HG03280 (cell line): ENCODE measurements around the gene MAN1C1.
"Not testable (repeated sequence)": the region's sequence is repeated elsewhere in the genome, so short reads cannot be mapped to it uniquely, and the experiment has no call there.

ENCODE experiments used
- ATAC-seq: cut with Tn5 transposase; IDR thresholded peaks from one replicate; pipeline ENCODE4 v1.9.1; 2021; ENCODE audit warnings: mild to moderate bottlenecking, moderate library complexity; ENCODE audit not compliant: unreplicated experiment

Gene MAN1C1

GRCh38 chr1:25694167-25695007, 77.8 kb downstream of the MAN1C1 start:
- no peak for ATAC-seq

- no peak for ATAC-seq
Observed at GRCh38 chr1:25695090-25695770, 78.6 kb downstream of the MAN1C1 start.

DNA sequence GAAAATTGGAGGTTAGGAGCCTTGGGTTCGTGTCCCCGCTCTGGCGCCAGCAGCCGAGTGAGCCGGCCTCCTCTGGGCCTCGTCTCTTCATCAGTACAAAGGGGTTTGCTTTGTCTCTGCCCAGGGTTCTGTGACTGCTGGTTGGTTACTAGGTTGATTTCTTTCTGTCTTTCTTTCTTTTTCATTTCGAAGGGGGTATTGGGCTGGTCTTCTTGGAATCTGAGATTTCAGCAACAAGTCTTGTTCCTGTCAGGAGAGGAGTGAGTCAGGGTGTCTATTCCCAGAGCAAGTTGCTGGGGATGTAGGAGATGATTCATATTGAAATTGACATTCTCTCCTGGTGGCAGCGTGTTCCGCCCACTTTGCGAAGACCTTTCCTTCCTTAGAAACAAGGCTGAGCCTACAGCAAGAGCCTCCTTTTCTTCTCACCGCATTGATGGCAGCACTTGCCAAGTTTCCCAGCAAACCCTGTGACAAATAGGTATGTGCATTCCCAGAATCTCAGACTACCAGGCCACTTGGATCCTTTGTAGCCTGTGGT, 79.2 kb downstream of the MAN1C1 start:
- ATAC-seq: no peak

DNA sequence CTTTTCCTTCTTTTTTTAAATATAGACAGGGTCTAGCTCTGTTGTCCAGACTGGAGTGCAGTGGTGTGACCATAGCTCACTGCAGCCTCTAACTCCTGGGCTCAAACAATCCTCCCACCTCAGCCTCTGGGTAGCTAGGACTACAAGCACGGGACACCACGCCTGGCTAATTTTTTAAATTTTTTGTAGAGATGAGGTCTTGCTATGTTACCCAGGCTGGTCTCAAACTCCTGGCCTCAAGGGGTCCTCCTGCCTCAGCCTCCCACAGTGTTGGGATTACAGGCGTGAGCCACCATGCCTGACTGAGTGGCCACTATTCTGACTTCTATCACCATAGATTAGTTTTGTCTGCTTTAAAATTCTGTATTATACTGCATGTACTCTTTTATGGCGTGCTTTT, 80.1 kb downstream of the MAN1C1 start:
- ATAC-seq: not testable (repeated sequence)

DNA sequence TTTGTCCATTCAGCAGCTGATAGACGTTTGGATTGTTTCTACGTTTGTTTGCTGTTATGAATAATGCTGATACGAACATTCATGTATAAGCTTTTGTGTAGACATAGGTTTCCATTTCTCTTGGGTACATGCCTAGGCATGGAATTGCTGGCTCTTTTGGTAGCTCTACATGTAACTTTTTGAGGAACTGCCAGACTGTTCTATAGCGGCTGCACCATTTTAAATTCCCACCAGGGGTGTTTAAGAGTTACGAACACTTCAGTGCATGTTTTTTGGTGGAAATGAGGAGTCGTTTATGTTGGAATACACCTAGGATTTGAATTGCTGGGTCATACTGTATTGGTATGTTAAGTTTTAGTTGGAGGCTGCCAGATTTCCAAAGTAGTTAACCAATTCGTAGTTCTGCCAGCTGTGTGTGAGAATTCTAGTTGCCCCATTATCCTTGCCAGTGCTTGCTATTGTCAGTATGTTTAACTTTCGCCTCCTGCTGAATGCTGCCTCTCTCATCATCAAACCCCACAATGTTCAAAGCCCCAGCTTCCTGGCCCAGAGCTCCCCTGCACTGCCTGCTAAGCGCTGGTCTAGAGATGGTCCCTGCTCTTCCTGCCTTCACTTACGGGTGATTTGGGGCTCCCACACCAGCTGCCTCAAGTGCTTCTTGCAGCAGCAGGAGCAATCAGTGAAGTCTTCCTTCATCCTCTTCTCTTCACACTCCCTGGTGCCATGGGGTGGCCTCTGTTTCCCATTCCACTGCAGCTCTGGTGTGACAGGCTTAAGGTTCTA, 81.0 kb downstream of the MAN1C1 start:
- no peak for ATAC-seq

GRCh38 chr1:25698252-25698651, 81.7 kb downstream of the MAN1C1 start:
- ATAC-seq: no peak

DNA sequence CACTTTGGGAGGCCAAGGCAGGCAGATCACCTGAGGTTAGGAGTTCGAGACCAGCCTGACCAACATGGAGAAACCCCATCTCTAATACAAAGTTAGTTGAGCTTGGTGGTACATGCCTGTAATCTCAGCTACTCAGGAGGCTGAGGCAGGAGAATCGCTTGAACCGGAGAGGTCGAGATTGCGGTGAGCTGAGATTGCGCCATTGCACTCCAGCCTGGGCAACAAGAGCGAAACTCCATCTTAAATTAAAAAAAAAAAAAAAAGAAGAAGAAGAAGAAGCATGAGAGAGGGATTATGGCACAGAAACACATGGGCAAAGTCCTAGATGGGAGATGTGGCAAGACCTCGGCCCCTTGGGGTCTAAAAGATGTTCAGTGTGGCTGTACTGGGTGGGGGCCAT, 82.5 kb downstream of the MAN1C1 start:
- ATAC-seq: not testable (repeated sequence)

DNA sequence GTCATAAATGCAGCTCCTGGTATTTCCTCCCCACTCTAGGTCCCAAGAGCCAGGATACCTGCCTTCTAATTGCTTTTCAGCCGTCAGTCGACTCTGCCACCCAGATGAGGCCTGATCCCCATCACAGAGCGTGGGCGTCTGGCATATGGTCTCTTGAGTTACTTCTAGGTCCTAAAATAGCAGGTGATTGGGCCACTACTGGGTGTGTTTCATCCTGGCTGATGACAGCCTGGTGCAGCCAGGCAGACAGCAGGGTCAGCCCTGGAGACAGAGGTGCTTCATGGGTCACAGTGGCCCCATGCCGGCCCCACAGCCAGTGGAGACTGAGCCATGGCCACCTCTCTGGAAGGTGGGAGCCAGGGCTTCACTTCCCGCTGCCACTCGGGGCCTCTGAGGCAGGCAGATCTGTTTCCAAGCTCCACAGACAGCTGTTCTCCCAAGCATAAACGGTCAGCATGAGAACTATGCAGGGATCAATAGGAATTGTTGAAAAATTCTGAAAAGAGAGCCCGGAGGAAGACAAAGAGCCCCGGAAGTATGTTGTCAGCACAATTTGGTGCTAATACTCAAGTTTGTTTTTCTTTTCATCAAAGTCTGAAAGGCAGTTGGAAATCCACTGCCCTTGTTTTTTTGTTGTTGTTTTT, 83.0 kb downstream of the MAN1C1 start:
- ATAC-seq: no peak

- no peak for ATAC-seq
Observed at GRCh38 chr1:25700144-25700523, 83.5 kb downstream of the MAN1C1 start.

GRCh38 chr1:25700626-25701025, 84.0 kb downstream of the MAN1C1 start:
- no peak for ATAC-seq

DNA sequence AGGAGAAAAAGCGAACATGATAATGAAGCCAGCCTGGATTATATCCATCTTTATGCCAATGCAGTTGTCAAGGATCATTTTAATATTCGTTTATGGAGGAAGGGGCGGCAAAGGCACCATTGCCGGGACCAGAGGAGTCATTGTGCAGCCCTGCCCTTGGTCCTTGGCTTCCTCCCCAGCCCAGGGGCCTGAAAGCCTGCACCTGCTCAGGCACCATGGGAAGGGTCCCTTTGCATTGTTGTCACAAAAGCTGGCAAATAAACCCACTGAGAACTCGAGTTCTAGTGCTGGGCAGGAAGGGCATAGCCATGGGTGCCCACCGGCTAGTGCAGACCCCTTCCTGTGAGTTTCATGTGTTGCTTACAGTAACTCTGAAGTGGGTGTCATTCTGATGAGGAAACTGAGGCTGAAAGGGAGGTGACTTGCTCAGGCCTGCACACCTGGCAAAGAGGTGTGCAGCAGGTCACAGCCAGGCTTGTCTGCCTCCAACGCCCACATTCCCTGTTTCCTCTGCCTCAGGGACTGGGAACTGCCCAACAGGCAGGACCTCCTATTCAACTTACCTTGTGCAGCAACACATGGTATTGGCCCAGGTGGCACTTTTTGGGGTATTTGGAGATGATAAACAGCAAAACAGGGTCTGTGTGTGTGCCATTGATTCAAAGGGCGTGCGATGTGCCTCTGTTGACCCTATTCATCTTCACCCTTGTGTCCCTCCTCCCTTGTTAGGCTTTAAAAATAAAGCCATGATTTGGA, 84.6 kb downstream of the MAN1C1 start:
- ATAC-seq: no peak

DNA sequence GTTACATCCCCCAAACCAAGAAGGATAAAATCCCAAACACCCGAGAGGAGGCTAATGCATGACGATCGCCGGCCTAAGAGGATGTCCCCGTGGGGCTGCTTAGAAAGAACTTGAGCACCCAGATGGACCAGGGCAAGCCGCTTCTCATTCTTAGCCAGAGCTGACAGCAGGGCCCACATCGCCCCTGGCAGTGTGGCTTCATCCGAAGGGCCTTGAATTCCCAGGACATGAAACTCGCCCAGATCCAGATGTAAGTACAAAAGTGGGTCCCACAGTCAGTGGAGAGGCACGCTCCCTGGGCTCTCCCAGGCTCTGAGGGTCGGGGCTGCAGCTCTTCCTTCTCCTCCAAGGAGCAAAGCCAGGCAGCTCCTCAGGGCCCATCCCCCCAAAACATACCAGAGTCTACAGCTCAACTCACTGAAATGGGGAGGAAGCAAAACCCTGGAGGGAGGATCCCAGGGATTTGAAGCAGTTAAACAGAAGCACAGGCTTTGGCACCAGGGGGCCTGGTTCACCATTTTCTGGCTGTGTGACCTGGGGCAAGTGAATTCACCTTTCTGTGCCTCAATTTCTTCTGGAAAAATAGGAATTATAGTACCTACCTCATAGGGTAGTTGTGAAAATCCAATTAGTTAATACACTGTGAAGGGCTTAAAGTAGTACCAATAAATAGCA, 85.6 kb downstream of the MAN1C1 start:
- ATAC-seq: no peak

GRCh38 chr1:25703041-25703440, 86.5 kb downstream of the MAN1C1 start:
- no peak for ATAC-seq

- ATAC-seq: no peak
Observed at GRCh38 chr1:25703671-25704266, 87.2 kb downstream of the MAN1C1 start.

- ATAC-seq: no peak
Observed at GRCh38 chr1:25704267-25704691, 87.7 kb downstream of the MAN1C1 start.

DNA sequence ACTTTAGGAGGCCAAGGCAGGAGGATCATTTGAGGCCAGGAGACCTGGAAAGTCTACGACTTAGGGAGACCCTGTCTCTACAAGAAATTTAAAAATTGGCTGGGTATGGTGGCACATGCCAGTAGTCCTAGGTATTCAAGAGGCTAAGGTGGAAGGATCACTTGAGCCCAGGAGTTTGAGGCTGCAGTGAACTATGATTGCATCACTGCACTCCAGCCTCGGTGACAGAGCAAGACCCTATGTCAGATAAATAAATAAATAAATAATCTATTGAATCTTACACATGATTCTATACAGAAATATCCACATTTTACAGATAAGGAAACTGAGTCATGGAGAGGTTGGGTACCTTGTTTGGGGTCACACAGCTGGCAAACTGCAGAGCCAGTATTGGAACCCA, 89.1 kb downstream of the MAN1C1 start:
- ATAC-seq: no peak

- no peak for ATAC-seq
Observed at GRCh38 chr1:25706146-25707089, 89.8 kb downstream of the MAN1C1 start.
